CD1c-positive myeloid dendritic cell (primary cell): ENCODE data around the gene NF1.

ENCODE experiments used
- DNase-seq: peaks from one replicate; pipeline ENCODE4 v3.0.0-alpha.2; 2016; ENCODE audit errors: extremely low spot score

The NF1 gene

DNA sequence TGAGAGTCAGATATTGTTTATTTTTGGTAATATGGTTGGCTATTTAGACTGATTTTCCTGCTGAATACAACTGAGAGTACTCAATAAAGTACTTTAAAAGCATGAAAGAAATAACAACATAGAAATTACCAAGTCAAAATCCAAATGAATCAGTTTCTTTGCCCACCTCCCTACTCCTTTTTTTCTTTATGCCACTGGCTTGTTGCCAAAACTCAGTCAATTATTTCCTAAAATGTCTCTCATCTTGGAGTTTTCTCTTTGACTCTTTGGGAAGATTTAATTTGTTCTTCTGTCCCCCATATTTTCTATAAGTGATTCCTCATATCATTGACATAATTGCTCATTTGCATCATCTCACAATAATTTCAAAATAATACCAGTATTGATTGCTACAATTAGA lies 204.8 kb downstream of the NF1 start:
- DNase-seq: no peak

DNA sequence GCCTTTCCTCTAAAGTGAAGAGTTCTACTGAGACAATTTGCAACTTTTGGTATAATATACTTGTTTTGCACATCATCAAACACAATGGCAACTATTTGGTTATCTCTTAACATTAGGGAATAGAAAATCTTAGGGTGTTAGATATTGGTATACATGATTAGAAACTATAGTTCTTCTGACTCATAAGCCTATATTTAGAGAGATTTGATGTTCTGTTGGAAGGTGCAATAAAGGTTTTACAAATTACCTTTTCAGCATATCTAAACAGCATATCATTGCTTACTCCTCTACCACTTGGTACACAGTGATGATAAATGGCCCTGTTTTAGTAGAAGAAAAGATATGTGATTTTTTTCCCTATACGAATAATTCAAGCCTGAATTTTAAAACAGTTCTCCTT lies 212.9 kb downstream of the NF1 start:
- DNase-seq: no peak

DNA sequence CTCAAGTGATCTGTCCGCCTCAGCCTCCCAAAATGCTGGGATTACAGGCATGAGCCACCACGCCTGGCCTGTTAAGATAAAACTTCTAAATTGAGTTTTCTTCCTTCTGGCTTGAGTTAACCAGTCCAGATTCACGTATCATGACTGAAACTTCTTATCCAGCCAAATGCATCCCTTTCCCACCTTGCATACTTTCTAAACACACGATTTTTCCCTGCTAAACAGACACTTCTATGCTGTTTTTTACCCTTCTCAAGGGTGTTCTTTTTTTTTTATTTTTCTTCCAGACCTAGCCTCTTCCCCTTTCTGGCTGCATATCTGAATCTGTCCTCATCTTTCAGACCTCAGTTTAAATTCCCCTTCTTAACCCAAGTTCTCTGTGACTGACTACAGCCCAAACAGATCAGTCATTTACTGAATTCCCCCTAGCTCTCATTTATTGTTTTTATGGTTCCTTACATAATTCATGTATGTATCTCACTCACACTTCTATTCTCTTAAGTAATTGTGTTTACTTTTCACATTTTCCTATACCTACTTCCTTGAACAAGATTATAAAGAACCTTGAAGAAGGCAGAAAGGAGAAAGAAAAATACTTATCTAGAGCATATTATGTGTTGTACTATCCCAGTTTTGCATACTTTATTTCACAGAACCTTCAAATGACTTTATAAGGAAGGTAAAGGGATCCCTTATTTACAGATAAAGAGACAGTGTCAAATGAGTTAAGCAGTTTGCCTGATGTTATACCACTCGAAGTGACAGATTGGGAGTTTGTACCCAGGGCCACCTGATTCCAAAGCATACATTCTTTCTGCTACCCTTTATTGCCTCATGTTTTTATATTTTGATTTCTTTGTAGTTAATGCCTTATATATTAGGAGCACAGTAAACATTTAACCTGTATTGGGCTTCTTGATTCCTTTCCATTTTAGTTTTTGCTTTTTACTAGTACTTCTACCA lies 213.9 kb downstream of the NF1 start:
- DNase-seq: peak; percentile 70

DNA sequence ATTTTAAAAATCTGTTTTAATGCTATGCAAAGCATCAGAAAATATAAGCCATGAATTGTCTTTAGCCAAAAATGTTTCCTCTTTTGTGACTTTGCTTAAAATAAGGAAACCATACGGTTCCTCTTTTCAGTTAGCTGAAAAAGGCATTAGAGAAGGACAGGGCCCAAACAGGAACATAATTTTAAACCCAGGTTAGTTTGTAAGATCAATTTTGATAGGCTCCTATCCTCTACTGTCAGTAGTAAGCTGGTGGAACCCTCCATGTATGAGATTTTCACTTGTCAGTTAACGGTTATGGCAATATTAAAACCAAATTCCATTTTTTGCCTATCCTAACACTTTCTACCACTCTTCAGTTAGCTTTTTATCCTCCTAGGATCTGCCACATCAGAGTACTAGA lies 214.8 kb downstream of the NF1 start:
- peak; percentile 89 for DNase-seq

DNA sequence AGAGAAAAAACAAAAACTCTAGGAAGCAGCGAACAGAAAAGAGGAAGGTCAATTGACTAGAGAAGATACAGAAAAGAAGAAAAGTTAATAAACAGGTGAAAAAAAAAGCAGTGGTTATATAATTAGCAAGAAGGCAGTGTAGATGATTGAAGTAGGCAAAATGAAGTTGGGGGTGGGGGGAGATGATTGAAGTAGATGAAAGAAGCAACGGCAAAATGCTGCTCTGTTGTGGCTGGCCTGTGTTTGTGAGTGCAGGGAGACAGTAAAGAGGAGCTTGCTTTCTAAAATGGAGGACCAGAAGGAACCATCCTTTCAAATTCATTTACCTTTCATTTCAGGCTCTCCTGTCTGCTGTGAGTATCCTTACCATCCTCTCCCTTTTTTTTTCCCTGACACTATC lies 215.5 kb downstream of the NF1 start:
- DNase-seq: peak; percentile 43

DNA sequence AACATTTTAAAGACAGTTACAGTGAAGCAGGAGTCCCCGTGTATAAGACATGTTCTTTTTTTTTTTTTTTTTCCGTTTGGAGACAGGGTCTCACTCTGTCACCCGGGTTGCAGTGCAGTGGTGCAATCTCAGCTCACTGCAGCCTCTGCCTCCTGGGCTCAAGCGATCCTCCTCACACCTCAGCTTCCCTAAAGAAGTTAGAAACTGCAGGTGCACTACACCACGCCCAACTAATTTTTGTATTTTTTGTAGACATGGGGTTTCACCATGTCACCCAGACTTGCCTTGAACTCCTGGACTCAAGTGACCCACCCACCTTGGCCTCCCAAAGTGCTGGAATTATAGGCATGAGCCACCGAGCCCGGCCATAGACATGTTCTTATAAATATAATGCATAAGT lies 216.1 kb downstream of the NF1 start:
- DNase-seq: peak; percentile 19

DNA sequence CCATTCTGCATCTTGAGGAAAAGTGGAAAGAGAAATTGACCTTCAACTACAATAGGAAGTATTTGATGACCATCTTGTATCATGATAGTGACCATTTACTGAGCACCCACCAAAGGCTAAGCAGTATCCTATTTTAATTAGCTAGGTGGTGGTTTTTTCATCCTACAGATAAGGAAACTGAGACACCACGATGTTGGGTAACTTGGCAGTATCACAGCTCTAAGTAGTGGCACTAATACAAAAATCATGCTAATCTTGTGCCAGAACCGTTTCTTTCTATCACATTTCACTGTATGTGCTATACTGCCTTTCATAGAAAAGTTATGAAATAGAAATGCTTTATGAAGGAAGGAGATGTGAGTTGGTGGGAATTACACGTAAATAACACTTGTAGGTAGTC lies 216.7 kb downstream of the NF1 start:
- peak; percentile 15 for DNase-seq

DNA sequence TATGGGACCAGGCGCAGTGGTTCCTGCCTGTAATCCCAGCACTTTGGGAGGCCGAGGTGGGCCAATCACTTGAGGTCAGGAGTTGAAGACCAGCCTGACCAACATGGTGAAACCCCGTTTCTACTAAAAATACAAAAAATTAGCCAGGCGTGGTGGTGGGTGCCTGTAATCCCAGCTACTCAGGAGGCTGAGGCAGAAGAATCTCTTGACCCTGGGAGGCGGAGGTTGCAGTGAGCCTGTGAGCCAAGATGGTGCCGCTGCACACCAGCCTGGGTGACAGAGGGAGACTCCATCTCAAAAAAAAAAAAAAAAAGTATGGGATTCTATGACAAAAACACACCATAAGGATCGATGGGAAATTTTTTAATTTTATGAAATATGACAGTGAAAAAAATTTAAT lies 217.4 kb downstream of the NF1 start:
- DNase-seq: peak; percentile 33

DNA sequence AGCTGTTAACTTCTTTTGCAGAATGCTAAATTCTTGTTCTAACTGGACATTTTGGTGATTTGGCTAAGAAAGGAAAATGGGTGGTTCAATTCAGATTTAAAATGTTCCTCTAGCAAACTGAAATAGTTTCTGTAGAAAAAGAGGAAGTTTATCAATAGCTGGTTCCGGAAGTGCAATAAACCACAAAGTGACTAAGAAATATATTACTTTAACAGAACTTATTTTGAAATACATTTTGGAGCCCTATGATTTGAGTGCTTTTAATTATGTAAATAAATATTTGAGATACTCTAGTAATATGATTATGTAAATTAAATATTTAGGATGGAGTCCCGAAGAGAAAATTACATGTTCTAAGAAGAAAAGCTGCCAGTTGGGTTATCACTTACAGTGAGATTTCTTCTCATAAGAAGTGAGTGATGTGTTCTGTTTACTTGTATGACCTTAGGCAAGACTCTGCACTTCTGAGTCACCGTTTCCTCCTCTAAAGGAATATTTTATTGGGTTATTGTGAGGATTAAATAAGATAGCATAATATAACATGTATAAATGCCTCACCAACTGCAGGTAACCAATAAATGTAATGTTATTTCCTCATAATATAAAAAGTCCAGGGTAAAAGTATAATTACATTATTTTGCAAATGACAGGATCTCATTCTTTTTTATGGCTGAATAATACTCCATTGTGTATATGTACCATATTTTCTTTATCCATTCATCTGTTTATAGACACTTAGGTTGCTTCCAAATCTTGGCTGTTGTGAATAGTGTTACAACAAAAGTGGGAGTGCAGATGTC lies 219.4 kb downstream of the NF1 start, which contains the start of gene EVI2B:
Gene EVI2B (minus strand): TSS at position 73 of the 800 bp plus-strand sequence. CDS start 8,445 bp downstream, outside the sequence.
- DNase-seq: peak; percentile 92

DNA sequence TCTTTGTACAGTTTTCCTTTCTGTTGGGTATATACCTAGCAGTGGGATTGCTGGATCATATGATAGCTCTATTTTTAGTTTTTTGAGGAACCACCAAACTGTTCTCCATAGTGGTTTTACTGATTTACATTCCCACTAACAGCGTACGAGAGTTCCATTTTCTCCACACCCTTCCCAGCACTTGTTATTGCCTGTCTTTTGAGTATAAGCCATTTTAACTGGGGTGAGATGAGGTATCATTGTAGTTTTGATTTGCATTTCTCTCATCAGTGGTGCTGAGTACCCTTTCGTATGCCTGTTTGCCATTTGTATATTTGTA lies 220.0 kb downstream of the NF1 start:
- DNase-seq: peak; percentile 68

DNA sequence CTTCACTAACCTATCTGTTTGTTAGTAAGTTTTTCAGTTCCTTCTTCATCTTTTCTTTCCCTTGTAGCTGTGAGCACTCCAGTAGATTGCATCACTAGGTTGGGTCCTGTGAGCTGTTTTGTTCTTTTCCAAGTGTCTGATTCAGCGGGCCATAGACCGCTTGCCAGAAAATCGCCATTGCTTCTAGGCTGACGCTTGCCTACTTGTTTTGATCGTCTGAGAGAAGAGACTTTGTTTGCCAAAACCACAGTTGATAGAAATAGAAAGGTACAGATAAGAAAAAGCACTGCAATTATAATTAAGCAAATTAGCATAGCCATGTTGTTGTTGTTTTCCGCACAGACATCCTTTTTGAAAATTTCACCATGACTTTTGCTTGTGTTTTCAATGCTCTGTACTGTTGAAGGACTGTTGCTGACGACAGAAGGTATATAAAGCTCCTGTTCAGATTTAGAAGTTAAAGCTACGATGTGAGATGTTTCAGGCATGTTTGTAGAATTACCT lies 223.6 kb downstream of the NF1 start:
- DNase-seq: peak; percentile 87

DNA sequence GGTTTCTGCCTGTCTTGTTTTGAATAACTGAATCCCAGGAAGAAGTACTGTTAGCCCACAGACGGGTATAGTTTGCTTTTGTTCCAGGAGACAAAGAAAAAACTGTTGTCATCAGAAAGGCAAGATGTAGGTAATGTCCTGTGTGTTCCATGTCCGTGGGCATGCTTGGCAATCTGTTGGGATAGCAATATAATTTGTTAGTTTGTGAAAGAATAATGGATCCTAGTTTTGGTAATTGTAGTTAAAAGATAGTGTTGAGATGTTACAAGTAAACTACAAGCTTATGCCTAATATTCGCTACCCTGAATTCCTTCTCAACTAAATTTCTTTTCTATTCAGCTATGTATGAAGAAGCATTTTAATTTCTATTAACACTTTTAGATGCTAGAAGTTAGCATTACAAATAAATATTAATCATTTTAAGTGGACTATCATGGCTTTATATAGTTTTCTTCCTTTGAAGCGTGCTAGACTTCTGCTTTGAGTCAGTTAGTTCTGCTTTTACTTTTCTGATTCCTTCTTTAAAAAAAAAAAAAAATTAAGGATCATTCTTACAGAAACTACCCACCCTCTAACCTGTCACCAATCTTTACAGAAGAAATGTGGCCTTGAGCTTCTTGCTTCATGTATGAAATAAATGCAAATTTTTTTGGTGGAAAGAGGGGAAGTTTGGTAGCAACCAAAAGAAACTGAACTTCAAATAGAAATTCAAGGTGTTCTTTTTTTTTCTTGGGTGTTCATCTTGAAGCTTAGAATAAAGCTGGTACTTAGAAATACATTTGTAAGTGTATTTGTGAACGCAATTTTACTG lies 224.3 kb downstream of the NF1 start:
- peak; percentile 85 for DNase-seq

DNA sequence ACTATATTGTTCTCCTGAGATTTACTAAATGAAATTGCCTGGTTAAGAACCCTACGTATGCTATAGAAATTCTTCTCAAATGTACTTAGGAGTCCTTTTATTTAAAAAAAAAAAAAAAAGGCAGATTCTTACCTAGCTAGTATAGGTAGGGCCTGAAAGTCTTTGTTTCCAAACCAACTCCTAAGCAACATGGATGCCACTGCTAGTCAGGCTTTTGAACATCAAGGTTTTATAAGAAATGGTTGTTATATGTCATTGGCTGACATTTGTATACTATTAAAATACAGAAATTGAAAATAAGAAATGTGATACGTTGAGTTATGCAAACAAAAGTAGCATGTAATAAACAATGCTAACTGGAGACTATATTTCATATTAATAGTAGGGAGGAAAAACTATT lies 225.5 kb downstream of the NF1 start:
- DNase-seq: peak; percentile 27

DNA sequence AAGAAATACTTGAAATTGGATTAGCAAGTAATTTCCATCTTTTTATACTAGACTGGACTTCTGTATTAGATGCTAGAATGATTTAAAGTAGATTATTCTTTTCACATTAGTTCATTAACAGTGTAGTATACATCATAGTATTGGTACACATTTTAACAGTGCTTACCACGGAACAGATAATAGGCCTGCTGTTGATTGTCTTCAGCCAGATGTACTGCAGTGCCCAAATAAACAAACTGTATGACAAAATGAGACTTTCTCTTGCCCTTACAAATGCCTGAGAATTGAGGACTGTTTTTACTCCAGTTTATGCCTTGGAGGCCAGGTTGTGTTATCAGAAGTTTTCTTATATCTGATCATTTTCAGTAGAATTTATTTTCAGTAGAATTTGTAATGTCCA lies 226.0 kb downstream of the NF1 start:
- DNase-seq: peak; percentile 31

DNA sequence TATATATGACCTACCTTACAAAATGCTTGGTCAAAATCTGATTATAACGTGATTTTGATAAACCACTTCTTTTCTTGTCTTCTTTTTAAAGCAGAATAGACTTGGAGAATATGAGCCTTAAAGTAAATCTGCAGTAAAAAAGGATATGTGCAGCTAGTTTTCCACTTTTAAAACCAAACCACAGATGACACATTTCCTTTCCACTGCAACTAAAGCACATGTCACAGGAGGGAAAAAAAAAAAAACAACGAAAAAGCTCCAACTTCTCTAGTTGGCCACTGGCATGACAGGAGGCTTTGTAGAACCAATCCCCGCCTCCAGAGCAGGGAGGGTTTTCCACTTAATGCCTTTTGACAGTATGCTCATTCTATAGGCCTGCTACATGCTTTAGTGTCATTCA lies 226.7 kb downstream of the NF1 start, which contains the start of gene EVI2A:
Gene EVI2A (minus strand): TSS at position 142 of the 400 bp plus-strand sequence. CDS start 2,609 bp downstream, outside the sequence.
- DNase-seq: peak; percentile 95

DNA sequence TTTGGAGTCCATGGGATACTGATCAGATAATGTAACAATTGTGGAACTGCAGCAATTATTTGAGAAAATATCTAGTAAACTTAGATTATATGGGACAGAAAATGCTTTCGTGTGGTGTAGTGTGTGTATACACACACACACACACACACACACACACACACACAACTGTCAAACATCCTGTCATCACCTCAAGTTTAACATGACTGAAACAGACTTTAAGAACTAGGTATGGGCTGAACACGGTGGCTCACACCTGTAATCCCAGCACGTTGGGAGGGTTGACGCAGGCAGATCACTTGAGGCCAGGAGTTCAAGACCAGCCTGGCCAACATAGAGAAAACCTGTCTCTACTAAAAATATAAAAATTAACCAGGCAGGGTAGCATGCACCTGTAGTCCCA lies 227.2 kb downstream of the NF1 start:
- no peak for DNase-seq

DNA sequence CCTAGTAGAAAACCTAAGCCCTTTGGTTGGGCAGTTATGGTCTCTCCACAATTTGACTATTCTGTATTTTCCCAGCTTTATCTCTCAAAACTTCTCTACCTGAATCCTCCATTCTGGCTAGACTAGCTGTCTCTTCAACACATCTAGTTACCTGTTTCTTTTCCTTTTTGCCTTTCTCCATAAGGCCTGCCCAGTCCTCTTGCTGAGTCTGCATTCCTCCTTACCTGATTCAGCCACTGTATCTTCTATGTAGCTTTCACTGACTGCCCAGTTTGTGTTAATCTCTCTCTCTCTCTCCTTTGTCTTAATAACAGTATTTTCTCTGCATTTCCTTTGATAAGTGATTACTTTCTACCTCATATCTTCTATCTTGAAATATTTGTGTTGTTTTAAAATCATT lies 228.8 kb downstream of the NF1 start:
- DNase-seq: no peak

DNA sequence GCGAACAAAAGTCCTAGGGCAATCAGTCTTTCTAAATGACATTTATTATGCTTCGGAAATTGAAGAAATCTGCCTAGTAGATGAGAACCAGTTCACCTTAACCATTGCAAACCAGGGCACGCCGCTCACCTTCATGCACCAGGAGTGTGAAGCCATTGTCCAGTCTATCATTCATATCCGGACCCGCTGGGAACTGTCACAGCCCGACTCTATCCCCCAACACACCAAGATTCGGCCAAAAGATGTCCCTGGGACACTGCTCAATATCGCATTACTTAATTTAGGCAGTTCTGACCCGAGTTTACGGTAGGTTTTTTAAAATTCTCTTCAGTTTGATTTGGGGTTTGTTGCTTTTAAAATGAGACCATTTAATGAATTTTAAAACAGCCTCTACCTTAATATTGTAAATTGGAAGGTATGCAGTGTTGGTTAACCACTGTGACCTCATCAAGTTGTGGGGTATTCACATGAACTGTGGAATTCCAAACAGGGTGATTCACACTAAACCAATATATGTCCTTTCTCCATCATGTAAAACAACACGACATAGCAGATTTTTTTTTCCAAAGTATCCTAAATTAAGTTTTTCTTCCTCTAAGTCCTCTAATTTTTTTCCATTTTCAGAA lies 232.9 kb downstream of the NF1 start:
- DNase-seq: no peak

DNA sequence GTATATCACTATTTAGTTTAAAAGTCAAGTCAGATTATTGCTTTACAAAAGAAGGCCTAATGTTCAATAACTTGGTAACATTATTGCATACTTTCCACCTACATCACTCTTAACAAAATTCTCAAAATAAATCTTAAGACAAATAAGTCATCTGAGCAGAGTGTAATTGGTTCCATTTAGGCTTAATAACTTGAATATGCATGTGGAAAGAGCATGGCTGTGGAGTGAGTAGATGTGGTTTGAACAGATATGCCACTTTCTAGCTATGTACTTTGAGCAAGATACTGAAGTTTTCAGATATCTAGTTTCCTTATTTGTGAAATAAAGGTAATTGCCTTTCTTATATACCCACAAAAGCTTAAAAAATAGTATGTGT lies 233.4 kb downstream of the NF1 start:
- DNase-seq: no peak

DNA sequence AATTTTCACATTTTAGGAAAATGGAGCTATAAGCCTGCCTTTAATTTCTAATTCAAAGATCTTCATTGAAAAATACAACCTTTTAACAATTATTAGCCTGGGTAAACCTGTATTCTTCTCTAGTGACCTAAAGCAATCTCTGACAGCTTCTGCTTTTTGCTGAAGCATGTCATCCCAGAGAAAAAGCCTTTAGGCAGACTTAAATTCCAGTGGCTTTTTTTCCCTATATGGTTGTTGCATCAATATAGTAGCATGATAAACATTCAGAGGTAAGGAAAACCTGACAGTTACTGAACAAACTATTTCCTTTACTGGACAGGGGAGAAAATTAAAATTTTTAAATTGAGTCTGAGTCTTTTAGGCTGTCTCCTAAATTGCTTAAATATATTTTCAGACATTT lies 234.4 kb downstream of the NF1 start:
- no peak for DNase-seq
